ENCODE data around the gene HOXC5.

GRCh38 chr12:54024127-54024526 lies 8.7 kb upstream of the HOXC5 start:
- no peak for TF ChIP-seq CTCF (IDR thresholded peaks at IDR 0.05)
- no peak for TF ChIP-seq POLR2A (IDR thresholded peaks at IDR 0.05)
